OCI-LY1 (cell line): ENCODE results near the gene CHID1.

Experiments used
- H2AFZ ChIP-seq: fragments of 200-600 bp; sonication (generic), shearing (Covaris generic); 2 replicates; pipeline ENCODE4 v1.6.0; 2014; ENCODE audit warnings: antibody characterized with exemption, mild to moderate bottlenecking, low read length
- H3F3A ChIP-seq: fragments of 200-600 bp; sonication (generic), shearing (Covaris generic); 2 replicates; pipeline ENCODE4 v1.6.0; 2014; ENCODE audit warnings: mild to moderate bottlenecking, antibody characterized with exemption, low read length, moderate library complexity; ENCODE audit not compliant: insufficient read depth
- H3K27ac ChIP-seq: fragments of 200-600 bp; sonication (generic); 2 replicates; pipeline ENCODE4 v1.5.1; 2014; ENCODE audit warnings: low read length, mixed run types, mild to moderate bottlenecking, low read depth; ENCODE audit not compliant: poor library complexity, severe bottlenecking
- H3K27me3 ChIP-seq: fragments of 200-600 bp; sonication (generic); 2 replicates; pipeline ENCODE4 v1.6.0; 2014; ENCODE audit warnings: antibody characterized with exemption, mild to moderate bottlenecking, low read length, moderate library complexity; ENCODE audit not compliant: insufficient read depth
- H3K36me3 ChIP-seq: fragments of 200-600 bp; sonication (generic); 2 replicates; pipeline ENCODE4 v1.6.1; 2014; ENCODE audit warnings: mild to moderate bottlenecking, antibody characterized with exemption, low read length, moderate library complexity, mixed read lengths; ENCODE audit not compliant: insufficient read depth
- H3K4me1 ChIP-seq: fragments of 200-600 bp; sonication (generic); 2 replicates; pipeline ENCODE4 v1.5.1; 2014; ENCODE audit warnings: mild to moderate bottlenecking, low read length, moderate library complexity; ENCODE audit not compliant: insufficient read depth, severe bottlenecking
- H3K4me2 ChIP-seq: fragments of 200-600 bp; sonication (generic), shearing (Covaris generic); 2 replicates; pipeline ENCODE4 v1.6.1; 2014; ENCODE audit warnings: low read length
- H3K4me3 ChIP-seq: fragments of 200-600 bp; sonication (generic); 2 replicates; pipeline ENCODE4 v1.5.1; 2014; ENCODE audit warnings: low read length, low read depth, mild to moderate bottlenecking, mixed read lengths; ENCODE audit not compliant: poor library complexity, severe bottlenecking
- H3K79me2 ChIP-seq: fragments of 200-600 bp; shearing (Covaris generic); 2 replicates; pipeline ENCODE4 v1.6.1; 2016; ENCODE audit warnings: mixed run types, low read length, mixed read lengths; ENCODE audit not compliant: insufficient read depth
- H3K9ac ChIP-seq: fragments of 200-600 bp; sonication (generic), shearing (Covaris generic); 2 replicates; pipeline ENCODE4 v1.6.1; 2014; ENCODE audit warnings: mild to moderate bottlenecking, low read length, mixed read lengths
- H3K9me2 ChIP-seq: fragments of 200-600 bp; sonication (generic), shearing (Covaris generic); 2 replicates; pipeline ENCODE4 v1.6.1; 2014; ENCODE audit warnings: low read depth, mild to moderate bottlenecking, low read length, mixed read lengths
- H3K9me3 ChIP-seq: fragments of 200-600 bp; shearing (Covaris generic); 2 replicates; pipeline ENCODE4 v1.6.1; 2014; ENCODE audit warnings: low read length, mixed read lengths
- H4K20me1 ChIP-seq: fragments of 200-600 bp; sonication (generic), shearing (Covaris generic); 2 replicates; pipeline ENCODE4 v1.6.0; 2016; ENCODE audit warnings: mild to moderate bottlenecking, low read length; ENCODE audit not compliant: insufficient read depth
- CTCF ChIP-seq: fragments of 200-600 bp; sonication (generic), shearing (Covaris generic); IDR thresholded peaks from 2 replicates; pipeline ENCODE4 v1.5.1; 2017; ENCODE audit warnings: mild to moderate bottlenecking, antibody characterized with exemption, low read length, moderate library complexity, mixed read lengths
- EZH2 ChIP-seq: fragments of 200-600 bp; sonication (generic), shearing (Covaris generic); IDR thresholded peaks from 2 replicates; pipeline ENCODE4 v1.8.0; 2017; ENCODE audit warnings: borderline replicate concordance, mixed run types, mild to moderate bottlenecking, antibody characterized with exemption, low read length, moderate library complexity, mixed read lengths

Gene CHID1

GRCh38 chr11:826227-826621 is 84.4 kb downstream of the CHID1 start:
- Histone ChIP-seq H3K9me2 (no peaks in the 10 kb centered on the region), H3K79me2 (no peaks in the 10 kb centered on the region), H3K4me2 (no peak overlapping the region), H3F3A (no peaks in the 10 kb centered on the region), H4K20me1 (no peaks in the 10 kb centered on the region), H3K27me3 (peaks cover 21% of the 10 kb centered on the region), H3K4me1 (peaks cover 31% of the 10 kb centered on the region), H3K9ac (no peak overlapping the region), H3K4me3 (no peak overlapping the region), H3K36me3 (peaks cover 14% of the 10 kb centered on the region), H3K27ac (no peak overlapping the region), H2AFZ (no peak overlapping the region), H3K9me3 (no peaks in the 10 kb centered on the region)
- TF ChIP-seq EZH2 = no peak
- TF ChIP-seq CTCF = no peak

GRCh38 chr11:825366-826226 is 85.0 kb downstream of the CHID1 start:
- Histone ChIP-seq H3K4me1 (peaks cover 31% of the 10 kb centered on the region), H2AFZ (no peak overlapping the region), H4K20me1 (no peaks in the 10 kb centered on the region), H3F3A (no peaks in the 10 kb centered on the region), H3K27ac (no peak overlapping the region), H3K9me2 (no peaks in the 10 kb centered on the region), H3K79me2 (no peaks in the 10 kb centered on the region), H3K9ac (no peak overlapping the region), H3K27me3 (peaks cover 17% of the 10 kb centered on the region), H3K9me3 (no peaks in the 10 kb centered on the region), H3K4me2 (no peak overlapping the region), H3K4me3 (no peak overlapping the region), H3K36me3 (peaks cover 14% of the 10 kb centered on the region)
- TF ChIP-seq CTCF = no peak
- no peak for TF ChIP-seq EZH2

- H3K4me2 ChIP-seq = no peak overlapping the region
- peaks cover 30% of the 10 kb centered on the region for H3K4me1 ChIP-seq
These were observed 85.7 kb downstream of the CHID1 start for GRCh38 chr11:824942-825341.

More at GRCh38 chr11:824942-825341, 85.7 kb downstream of the CHID1 start:
- Histone ChIP-seq H3K9me3 (no peaks in the 10 kb centered on the region), H4K20me1 (no peaks in the 10 kb centered on the region), H3F3A (no peaks in the 10 kb centered on the region), H3K9ac (no peak overlapping the region), H3K27me3 (peaks cover 15% of the 10 kb centered on the region), H2AFZ (no peak overlapping the region), H3K4me3 (no peak overlapping the region), H3K9me2 (no peaks in the 10 kb centered on the region), H3K36me3 (peaks cover 14% of the 10 kb centered on the region), H3K27ac (no peak overlapping the region), H3K79me2 (no peaks in the 10 kb centered on the region)
- TF ChIP-seq EZH2 = no peak
- no peak for TF ChIP-seq CTCF
